Measurements from ENCODE around the gene CFB. TPM values are rescaled to one million over a fixed set of nuclear protein-coding genes. Genes with fewer than 3 reads are reported as not detected.
A peak's percentile ranks its signal among the peaks of the same experiment; 100 is the strongest.

The CFB gene
- total RNA-seq, 1 experiment from 2014 or later = 22.6 TPM

DNA sequence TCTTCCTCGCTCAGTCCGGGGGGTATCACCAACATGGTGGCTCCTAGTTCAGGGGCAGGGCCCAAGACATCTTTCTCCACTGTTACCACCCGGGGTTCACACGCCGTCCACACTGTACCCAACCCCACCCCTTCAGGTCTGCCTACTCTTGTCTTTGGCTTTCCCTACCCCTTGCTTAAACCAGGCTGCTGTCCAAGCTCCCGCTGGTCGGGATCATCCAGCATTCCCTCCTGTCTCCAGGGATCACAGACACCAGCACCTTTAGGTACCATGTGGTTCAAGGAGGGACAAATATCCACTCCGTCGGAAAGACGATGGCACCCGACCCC, 12.5 kb downstream of the CFB start:
- Histone ChIP-seq H3K4me2 (peak overlapping the region; percentile 92), H4K20me1 (ENCODE audit: insufficient read depth) (no peaks in the 10 kb centered on the region), H3K36me3 (ENCODE audit: low read depth) (peaks cover 29% of the 10 kb centered on the region), H3F3A (ENCODE audit: insufficient read depth, low read depth) (peaks cover 27% of the 10 kb centered on the region), H3K9me2 (ENCODE audit: insufficient read depth) (no peaks in the 10 kb centered on the region), H3K4me3 (peak overlapping the region; percentile 95), H3K79me2 (ENCODE audit: low read depth) (peaks cover 34% of the 10 kb centered on the region), H3K27ac (0 out of 2 replicates have a peak overlapping the region, but pooled peaks have one; percentile 40), H3K9me3 (ENCODE audit: insufficient read depth, low read depth) (no peaks in the 10 kb centered on the region), H3K4me1 (replicated peaks; ENCODE audit: insufficient read depth) (peaks cover 12% of the 10 kb centered on the region), H2AFZ (peak overlapping the region; percentile 96), H3K27me3 (ENCODE audit: insufficient read depth, low read depth) (no peaks in the 10 kb centered on the region)
- DNase-seq = no peak
- BruUV-seq (replicated peaks) = TSS peak; percentile 70
- intact Hi-C loops (cut with micrococcal nuclease; ENCODE audit: unreplicated experiment) = loop anchor here (2.0 to 10.0 kb wide), 2 partner anchors 184 to 412 kb away; partner anchors contain the start of genes ATP6V1G2, NFKBIL1 and VWA7
- POLR2A ChIA-PET (ENCODE audit: unreplicated experiment) = interaction anchor here (0.6 to 1.1 kb wide), 2 partner anchors 21 to 496 kb away, joined by 4 to 9 read pairs; no protein-coding TSS in a partner anchor
- no peak for TF ChIP-seq EZH2 (IDR thresholded peaks at IDR 0.05; ENCODE audit: low read depth)
- TF ChIP-seq, protein P1, sequence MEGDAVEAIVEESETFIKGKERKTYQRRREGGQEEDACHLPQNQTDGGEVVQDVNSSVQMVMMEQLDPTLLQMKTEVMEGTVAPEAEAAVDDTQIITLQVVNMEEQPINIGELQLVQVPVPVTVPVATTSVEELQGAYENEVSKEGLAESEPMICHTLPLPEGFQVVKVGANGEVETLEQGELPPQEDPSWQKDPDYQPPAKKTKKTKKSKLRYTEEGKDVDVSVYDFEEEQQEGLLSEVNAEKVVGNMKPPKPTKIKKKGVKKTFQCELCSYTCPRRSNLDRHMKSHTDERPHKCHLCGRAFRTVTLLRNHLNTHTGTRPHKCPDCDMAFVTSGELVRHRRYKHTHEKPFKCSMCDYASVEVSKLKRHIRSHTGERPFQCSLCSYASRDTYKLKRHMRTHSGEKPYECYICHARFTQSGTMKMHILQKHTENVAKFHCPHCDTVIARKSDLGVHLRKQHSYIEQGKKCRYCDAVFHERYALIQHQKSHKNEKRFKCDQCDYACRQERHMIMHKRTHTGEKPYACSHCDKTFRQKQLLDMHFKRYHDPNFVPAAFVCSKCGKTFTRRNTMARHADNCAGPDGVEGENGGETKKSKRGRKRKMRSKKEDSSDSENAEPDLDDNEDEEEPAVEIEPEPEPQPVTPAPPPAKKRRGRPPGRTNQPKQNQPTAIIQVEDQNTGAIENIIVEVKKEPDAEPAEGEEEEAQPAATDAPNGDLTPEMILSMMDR (conservative IDR thresholded peaks at IDR 0.05) = no peak
- CTCF ChIA-PET = interaction anchor here (0.6 kb wide), 1 partner anchor 96 kb away, joined by 4 read pairs; the partner anchor contains the start of gene NEU1

DNA sequence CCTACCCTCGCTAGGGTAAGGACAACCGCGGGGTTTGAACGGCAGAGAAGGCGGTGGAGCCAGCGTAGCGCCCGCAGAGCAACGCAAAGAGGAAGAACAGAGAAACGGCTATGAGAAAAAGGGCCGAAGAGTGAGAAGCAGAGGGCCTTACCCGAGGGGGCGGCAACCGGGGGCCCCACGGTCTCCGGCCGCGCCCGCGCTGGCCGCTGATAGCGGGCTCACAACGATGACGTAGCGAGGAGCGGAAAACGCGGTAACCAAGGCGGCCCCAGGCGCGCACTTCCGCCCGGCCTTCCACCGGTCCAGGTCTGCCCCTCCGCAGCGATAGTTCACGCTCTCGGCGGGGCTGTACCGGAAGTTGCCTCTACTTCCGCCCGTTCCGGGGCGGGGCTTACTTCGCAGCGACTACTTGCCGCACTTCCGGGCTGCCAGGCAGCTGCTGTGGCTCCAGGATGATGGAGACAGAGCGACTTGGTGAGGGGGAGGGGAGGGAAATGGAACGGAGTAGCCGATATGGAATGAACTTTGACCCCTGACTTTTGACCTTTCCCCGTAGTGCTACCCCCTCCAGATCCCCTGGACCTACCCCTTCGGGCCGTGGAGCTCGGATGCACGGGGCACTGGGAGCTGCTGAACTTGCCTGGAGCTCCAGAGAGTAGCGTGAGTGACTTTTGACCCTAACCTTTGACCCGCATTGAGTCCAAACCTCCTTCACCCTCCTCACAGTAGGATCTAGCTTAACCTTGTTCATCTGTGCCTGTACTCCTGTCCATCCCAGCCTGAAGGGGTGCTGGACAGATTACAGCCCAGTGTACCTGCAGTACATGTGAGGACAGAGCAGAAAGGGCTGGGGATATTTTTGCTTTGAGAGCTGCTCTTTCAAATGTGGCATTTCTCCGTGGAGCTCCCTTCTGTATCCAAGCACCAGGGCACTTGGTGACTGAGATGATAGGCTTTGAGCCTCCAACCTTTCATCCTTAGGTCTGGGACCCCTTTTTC, 13.1 kb downstream of the CFB start, which contains the start of the genes NELFE and SKIC2:
TSS of gene NELFE (minus strand) at position 231 of the 999 bp plus-strand sequence. CDS start 525 bp downstream, outside the sequence.
TSS of gene SKIC2 (plus strand) at position 435 of the 999 bp plus-strand sequence. CDS start at position 453, 18 bp downstream.
- Histone ChIP-seq H3K9me2 (ENCODE audit: insufficient read depth) (no peaks in the 10 kb centered on the region), H3K27me3 (ENCODE audit: insufficient read depth, low read depth) (no peaks in the 10 kb centered on the region), H3F3A (ENCODE audit: insufficient read depth, low read depth) (peaks cover 22% of the 10 kb centered on the region), H3K79me2 (ENCODE audit: low read depth) (peaks cover 34% of the 10 kb centered on the region), H3K4me1 (replicated peaks; ENCODE audit: insufficient read depth) (peaks cover 12% of the 10 kb centered on the region), H2AFZ (peak within 1 kb of the TSS; percentile 96), H3K36me3 (ENCODE audit: low read depth) (peaks cover 29% of the 10 kb centered on the region), H3K27ac (0 out of 2 replicates have a peak within 1 kb of the TSS, but pooled peaks have one; percentile 40), H3K4me3 (peak within 1 kb of the TSS; percentile 95), H3K4me2 (peak within 1 kb of the TSS; percentile 93), H4K20me1 (ENCODE audit: insufficient read depth) (no peaks in the 10 kb centered on the region), H3K9me3 (ENCODE audit: insufficient read depth, low read depth) (no peaks in the 10 kb centered on the region)
- BruUV-seq (replicated peaks) = TSS peak; percentile 60
- intact Hi-C loops (cut with micrococcal nuclease; ENCODE audit: unreplicated experiment) = loop anchor here (1.0 to 10.0 kb wide), 3 partner anchors 13 to 412 kb away; partner anchors contain the start of genes ATP6V1G2, DXO, NFKBIL1 and VWA7
- POLR2A ChIA-PET (ENCODE audit: unreplicated experiment) = interaction anchor here (0.6 to 1.1 kb wide), 3 partner anchors 21 to 496 kb away, joined by 4 to 9 read pairs (median 4); no protein-coding TSS in a partner anchor
- TF ChIP-seq, protein P1 (conservative IDR thresholded peaks at IDR 0.05) = no peak
- no peak for TF ChIP-seq EZH2 (IDR thresholded peaks at IDR 0.05; ENCODE audit: low read depth)
- peak; percentile 94 to 98 for DNase-seq
- CTCF ChIA-PET = interaction anchor here (0.5 to 0.6 kb wide), 2 partner anchors 97 to 418 kb away, joined by 3 to 4 read pairs; partner anchors contain the start of gene NEU1

DNA sequence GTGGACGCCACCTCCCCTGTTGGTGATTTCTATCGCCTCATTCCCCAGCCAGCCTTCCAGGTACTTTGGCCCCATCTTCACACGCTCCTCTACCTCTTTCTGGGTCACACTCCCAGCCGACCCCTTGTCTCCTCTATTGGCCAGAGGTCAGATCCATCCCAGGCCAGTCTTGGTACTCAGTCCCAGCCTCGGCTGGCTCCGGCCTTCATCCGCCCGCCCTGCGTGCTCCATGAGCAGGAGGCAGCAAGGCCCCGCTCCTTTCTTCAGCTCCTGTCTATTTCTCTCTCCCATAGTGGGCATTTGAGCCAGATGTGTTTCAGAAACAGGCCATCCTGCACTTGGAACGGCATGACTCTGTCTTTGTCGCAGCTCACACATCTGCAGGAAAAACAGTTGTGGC, 15.7 kb downstream of the CFB start:
- TF ChIP-seq EZH2 (IDR thresholded peaks at IDR 0.05; ENCODE audit: low read depth) = no peak
- TF ChIP-seq, protein P1 (conservative IDR thresholded peaks at IDR 0.05) = no peak
- H3K36me3 ChIP-seq (ENCODE audit: low read depth) = peaks cover 15% of the 10 kb centered on the region
- peaks cover 9% of the 10 kb centered on the region; the same call in 1 of the 2 replicates for H3F3A ChIP-seq (ENCODE audit: insufficient read depth, low read depth)
- ChIA-PET CTCF (no interaction called here), POLR2A (ENCODE audit: unreplicated experiment) (interaction anchor here (0.7 kb wide), 1 partner anchor 177 kb away, joined by 3 read pairs; no protein-coding TSS in a partner anchor)
- DNase-seq = no peak
- intact Hi-C loops (cut with micrococcal nuclease; ENCODE audit: unreplicated experiment) = no loop called here
- no peak overlapping the region for H3K27ac ChIP-seq
- H3K79me2 ChIP-seq (ENCODE audit: low read depth) = peaks cover 34% of the 10 kb centered on the region
- BruUV-seq (replicated peaks) = no TSS peak
- H3K4me1 ChIP-seq (replicated peaks; ENCODE audit: insufficient read depth) = peaks cover 12% of the 10 kb centered on the region
- no peak overlapping the region for H2AFZ ChIP-seq
- H3K4me3 ChIP-seq = no peak overlapping the region
- H3K9me2 ChIP-seq (ENCODE audit: insufficient read depth) = no peaks in the 10 kb centered on the region
- H3K4me2 ChIP-seq = no peak overlapping the region
- no peaks in the 10 kb centered on the region for H4K20me1 ChIP-seq (ENCODE audit: insufficient read depth)
- H3K9me3 ChIP-seq (ENCODE audit: insufficient read depth, low read depth) = no peaks in the 10 kb centered on the region
- H3K27me3 ChIP-seq (ENCODE audit: insufficient read depth, low read depth) = no peaks in the 10 kb centered on the region
